HG03108 (cell line): Measurements from ENCODE around the gene MTA1.

Source experiments
- ATAC-seq: cut with Tn5 transposase; IDR thresholded peaks from one replicate; pipeline ENCODE4 v1.9.1; 2021; ENCODE audit warnings: moderate library complexity; ENCODE audit not compliant: unreplicated experiment

MTA1 gene

GRCh38 chr14:105419195-105420091 is at the start of gene MTA1:
MTA1 (plus strand) TSS chr14:105419827; CDS start chr14:105420036, 209 bp downstream.
- ATAC-seq, result peak; percentile 43

- ATAC-seq, result no peak
These were observed 45.2 kb upstream of the MTA1 start for GRCh38 chr14:105374389-105374788.

GRCh38 chr14:105375635-105376057 is 44.0 kb upstream of the MTA1 start:
- ATAC-seq, result no peak

GRCh38 chr14:105376521-105377440 is 42.8 kb upstream of the MTA1 start:
- ATAC-seq, result no peak

- ATAC-seq, result no peak
These were observed 42.0 kb upstream of the MTA1 start for GRCh38 chr14:105377555-105378182.

- ATAC-seq, result no peak
These were observed 41.4 kb upstream of the MTA1 start for GRCh38 chr14:105378199-105378598.

- no peak for ATAC-seq
These were observed 40.5 kb upstream of the MTA1 start for GRCh38 chr14:105378873-105379685.

- no peak for ATAC-seq
These were observed 39.7 kb upstream of the MTA1 start for GRCh38 chr14:105379946-105380345.

GRCh38 chr14:105380756-105381155 is 38.9 kb upstream of the MTA1 start:
- no peak for ATAC-seq

- ATAC-seq, result no peak
These were observed 37.9 kb upstream of the MTA1 start for GRCh38 chr14:105381446-105382342.

GRCh38 chr14:105382343-105383082 is 37.1 kb upstream of the MTA1 start:
- ATAC-seq, result no peak

- no peak for ATAC-seq
These were observed 36.4 kb upstream of the MTA1 start for GRCh38 chr14:105383083-105383730.

- ATAC-seq, result no peak
These were observed 35.5 kb upstream of the MTA1 start for GRCh38 chr14:105384041-105384557.

GRCh38 chr14:105384605-105385321 is 34.9 kb upstream of the MTA1 start:
- ATAC-seq, result no peak

- ATAC-seq, result no peak
These were observed 34.3 kb upstream of the MTA1 start for GRCh38 chr14:105385322-105385637.

GRCh38 chr14:105385698-105386365 is 33.8 kb upstream of the MTA1 start:
- ATAC-seq, result no peak
